Smooth muscle cell (in vitro differentiated cells): ENCODE results near the gene CEBPB. TPM values are rescaled to one million over a fixed set of nuclear protein-coding genes. Genes with fewer than 3 reads are reported as not detected.

Experiments used
- DNase-seq: peaks from one replicate; lab custom pipeline; 2025; ENCODE audit not compliant: unreplicated experiment; lab: John Stamatoyannopoulos, UW
- H2AFZ ChIP-seq: fragments of 200-600 bp; sonication (generic); 2 replicates; pipeline ENCODE4 v1.6.0; 2016; ENCODE audit warnings: antibody characterized with exemption, low read depth, mild to moderate bottlenecking
- H3F3A ChIP-seq: fragments of 200-600 bp; sonication (generic); 2 replicates; pipeline ENCODE4 v1.6.0; 2017; ENCODE audit warnings: antibody characterized with exemption, low read depth
- H3K27ac ChIP-seq: fragments of 200-600 bp; sonication (generic); 2 replicates; pipeline ENCODE4 v1.5.1; 2016; ENCODE audit warnings: low read depth, mild to moderate bottlenecking
- H3K27me3 ChIP-seq: fragments of 200-600 bp; sonication (generic); 2 replicates; pipeline ENCODE4 v1.6.1; 2016; ENCODE audit warnings: low read depth, mild to moderate bottlenecking
- H3K36me3 ChIP-seq: fragments of 200-600 bp; sonication (generic); 2 replicates; pipeline ENCODE4 v1.5.1; 2016; ENCODE audit warnings: low read depth
- H3K4me1 ChIP-seq: fragments of 200-600 bp; sonication (generic); 2 replicates; pipeline ENCODE4 v1.5.1; 2016; ENCODE audit warnings: low read depth
- H3K4me2 ChIP-seq: fragments of 200-600 bp; sonication (generic); 2 replicates; pipeline ENCODE4 v1.6.0; 2016; ENCODE audit warnings: mild to moderate bottlenecking
- H3K4me3 ChIP-seq: fragments of 200-600 bp; sonication (generic); 2 replicates; pipeline ENCODE4 v1.5.1; 2016; ENCODE audit warnings: mild to moderate bottlenecking
- H3K79me2 ChIP-seq: fragments of 200-600 bp; sonication (generic); 2 replicates; pipeline ENCODE4 v1.6.0; 2016; ENCODE audit warnings: low read depth, mild to moderate bottlenecking
- H3K9ac ChIP-seq: fragments of 200-600 bp; sonication (generic); 2 replicates; pipeline ENCODE4 v1.6.0; 2016; ENCODE audit warnings: low read depth
- H3K9me3 ChIP-seq: fragments of 200-600 bp; sonication (generic); replicated peaks from 2 replicates; pipeline ENCODE4 v1.5.1; 2016; ENCODE audit warnings: low read depth
- H4K20me1 ChIP-seq: fragments of 200-600 bp; sonication (generic); 2 replicates; pipeline ENCODE4 v1.6.0; 2016; ENCODE audit warnings: low read depth
- WGBS: methylation state at CpG from one replicate; pipeline ENCODE4 v1.1.7; 2016; ENCODE audit warnings: low lambda C conversion rate; 5-methylcytosine and 5-hydroxymethylcytosine counted together
- polyA plus RNA-seq: library from polyadenylated mRNA; unstranded; fragments of >200 nt; fragmentation: Nextera tagmentation; extraction: Ambion mirVana; gene quantifications from 2 replicates; pipeline ENCODE4 v1.2.1, GENCODE V29; 2016
- total RNA-seq: library from RNA; depleted of rRNA; stranded (reverse); fragments of >200 nt; gene quantifications from 2 replicates; pipeline ENCODE4 v1.2.3, GENCODE V29; 2014
- TF ChIP-seq, protein P1 (sequence below): fragments of 200-600 bp; sonication (generic); IDR thresholded peaks from 2 replicates; pipeline ENCODE4 v1.5.1; 2017; ENCODE audit warnings: borderline replicate concordance, mild to moderate bottlenecking, antibody characterized with exemption; ENCODE audit not compliant: insufficient read depth, poor library complexity, severe bottlenecking

The CEBPB gene
- total and polyA plus RNA-seq, 2 experiments from 2014 or later, result 38.0 to 117 TPM

DNA sequence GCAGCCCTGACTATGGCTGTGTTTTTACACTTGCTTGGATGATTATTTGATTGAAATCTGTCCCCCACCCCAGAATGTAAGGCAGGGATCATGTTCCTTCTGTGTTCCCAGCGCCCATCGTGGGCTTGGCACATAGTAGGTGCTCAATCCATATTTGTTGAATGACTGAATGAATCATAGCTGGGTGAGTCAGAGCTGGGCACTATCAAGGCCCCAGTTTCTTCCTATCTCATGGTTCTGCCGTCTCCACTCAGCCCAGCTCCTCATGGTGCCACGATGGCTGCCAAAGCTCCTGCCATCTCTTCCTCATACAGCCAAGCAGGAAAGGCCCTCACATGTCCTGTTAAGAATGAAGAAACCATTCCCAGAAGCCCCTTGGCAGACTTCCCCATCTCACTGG is 29.0 kb downstream of the CEBPB start:
- H2AFZ ChIP-seq, result no peak overlapping the region
- no peaks in the 10 kb centered on the region for H3K36me3 ChIP-seq
- no peaks in the 10 kb centered on the region for H3F3A ChIP-seq
- no peak overlapping the region for H3K27ac ChIP-seq
- TF ChIP-seq, protein P1, sequence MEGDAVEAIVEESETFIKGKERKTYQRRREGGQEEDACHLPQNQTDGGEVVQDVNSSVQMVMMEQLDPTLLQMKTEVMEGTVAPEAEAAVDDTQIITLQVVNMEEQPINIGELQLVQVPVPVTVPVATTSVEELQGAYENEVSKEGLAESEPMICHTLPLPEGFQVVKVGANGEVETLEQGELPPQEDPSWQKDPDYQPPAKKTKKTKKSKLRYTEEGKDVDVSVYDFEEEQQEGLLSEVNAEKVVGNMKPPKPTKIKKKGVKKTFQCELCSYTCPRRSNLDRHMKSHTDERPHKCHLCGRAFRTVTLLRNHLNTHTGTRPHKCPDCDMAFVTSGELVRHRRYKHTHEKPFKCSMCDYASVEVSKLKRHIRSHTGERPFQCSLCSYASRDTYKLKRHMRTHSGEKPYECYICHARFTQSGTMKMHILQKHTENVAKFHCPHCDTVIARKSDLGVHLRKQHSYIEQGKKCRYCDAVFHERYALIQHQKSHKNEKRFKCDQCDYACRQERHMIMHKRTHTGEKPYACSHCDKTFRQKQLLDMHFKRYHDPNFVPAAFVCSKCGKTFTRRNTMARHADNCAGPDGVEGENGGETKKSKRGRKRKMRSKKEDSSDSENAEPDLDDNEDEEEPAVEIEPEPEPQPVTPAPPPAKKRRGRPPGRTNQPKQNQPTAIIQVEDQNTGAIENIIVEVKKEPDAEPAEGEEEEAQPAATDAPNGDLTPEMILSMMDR, result no peak
- H3K79me2 ChIP-seq, result no peaks in the 10 kb centered on the region
- peaks cover 5% of the 10 kb centered on the region for H3K4me1 ChIP-seq
- no peak overlapping the region for H3K9ac ChIP-seq
- no peaks in the 10 kb centered on the region for H4K20me1 ChIP-seq
- H3K4me2 ChIP-seq, result no peak overlapping the region
- H3K27me3 ChIP-seq, result no peaks in the 10 kb centered on the region
- no peak overlapping the region for H3K4me3 ChIP-seq
- DNase-seq, result no peak
- 92% methylated on average over 4 of the region's 4 CpGs for WGBS
- no peaks in the 10 kb centered on the region for H3K9me3 ChIP-seq

DNA sequence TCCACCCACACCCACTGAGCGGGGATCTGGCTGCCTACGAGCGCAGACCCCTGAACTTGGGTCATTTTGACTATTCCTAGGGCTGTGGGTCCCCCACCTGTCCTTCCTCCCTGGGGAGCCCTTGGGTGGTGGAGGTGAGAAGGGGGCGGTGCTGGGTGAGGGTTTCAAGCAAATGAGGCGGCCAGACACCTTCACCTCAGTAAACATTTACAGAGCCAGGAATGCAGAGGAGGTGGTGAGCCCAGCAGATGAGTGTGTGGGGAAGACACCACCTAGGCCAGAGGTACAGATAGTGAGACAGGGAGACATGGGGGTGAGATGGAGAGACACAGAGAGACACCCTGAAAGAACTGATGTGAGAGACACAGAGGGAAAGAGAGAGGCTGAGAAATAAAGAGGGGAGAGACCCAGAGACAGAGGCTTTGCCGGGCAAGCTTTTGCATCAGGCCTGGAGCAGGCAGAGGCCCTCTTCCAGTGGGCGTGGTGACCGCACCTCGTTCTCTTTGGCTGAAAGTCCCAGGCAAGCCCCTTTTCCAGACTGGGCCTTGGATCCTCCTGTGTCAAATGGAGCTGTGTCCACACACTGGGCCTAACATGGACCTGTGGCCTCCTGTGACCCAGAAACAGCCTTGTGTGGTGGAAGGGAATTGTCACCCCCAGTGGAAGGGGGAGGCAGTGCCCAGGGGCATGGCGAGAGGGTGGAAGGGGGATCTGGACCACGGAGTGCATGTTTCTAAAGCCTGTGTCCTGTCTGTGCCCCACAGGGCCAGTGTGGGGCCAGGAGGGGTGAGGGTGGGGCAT is 29.7 kb downstream of the CEBPB start:
- H3K4me2 ChIP-seq, result no peak overlapping the region
- no peaks in the 10 kb centered on the region for H4K20me1 ChIP-seq
- H3F3A ChIP-seq, result peaks cover 3% of the 10 kb centered on the region
- no peak for DNase-seq
- no peaks in the 10 kb centered on the region for H3K9me3 ChIP-seq
- no peak overlapping the region for H3K9ac ChIP-seq
- peaks cover under 1% of the 10 kb centered on the region for H3K4me1 ChIP-seq
- H3K36me3 ChIP-seq, result no peaks in the 10 kb centered on the region
- no peak overlapping the region for H3K4me3 ChIP-seq
- no peak overlapping the region for H2AFZ ChIP-seq
- no peaks in the 10 kb centered on the region for H3K79me2 ChIP-seq
- H3K27me3 ChIP-seq, result no peaks in the 10 kb centered on the region
- H3K27ac ChIP-seq, result no peak overlapping the region
- 95% methylated on average over 11 of the region's 11 CpGs for WGBS
- TF ChIP-seq, protein P1, result no peak

DNA sequence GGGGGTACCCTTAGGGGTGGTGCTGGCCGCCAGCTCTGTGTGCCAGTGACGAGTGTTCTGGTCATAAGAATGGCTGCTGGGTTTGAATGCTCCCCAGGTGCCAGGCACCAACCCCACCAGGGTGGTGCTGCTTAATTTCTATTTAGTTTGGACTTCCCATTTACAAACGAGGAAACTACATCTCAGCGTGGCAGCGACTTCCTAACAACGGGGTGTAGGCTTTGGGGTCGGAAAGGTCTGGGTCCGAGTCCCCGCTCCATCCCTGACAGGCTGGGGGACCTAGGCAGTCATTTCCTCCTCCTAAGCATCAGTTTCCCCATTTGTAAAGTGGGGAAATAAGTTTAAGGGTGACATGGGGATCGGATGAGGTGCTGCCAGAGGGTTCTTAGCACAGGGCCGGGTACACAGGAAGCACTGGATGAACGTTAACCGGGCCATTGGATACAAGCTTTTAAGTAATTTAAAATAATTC is 30.3 kb downstream of the CEBPB start:
- no peaks in the 10 kb centered on the region for H4K20me1 ChIP-seq
- H3K27me3 ChIP-seq, result no peaks in the 10 kb centered on the region
- TF ChIP-seq, protein P1, result no peak
- no peaks in the 10 kb centered on the region for H3K9me3 ChIP-seq
- H3K27ac ChIP-seq, result no peak overlapping the region
- no peak overlapping the region for H3K4me3 ChIP-seq
- no peak overlapping the region for H3K9ac ChIP-seq
- no peaks in the 10 kb centered on the region for H3K36me3 ChIP-seq
- WGBS, result 95% methylated on average over 13 of the region's 13 CpGs
- H3F3A ChIP-seq, result peaks cover 3% of the 10 kb centered on the region
- no peak overlapping the region for H3K4me2 ChIP-seq
- no peak overlapping the region for H2AFZ ChIP-seq
- no peaks in the 10 kb centered on the region for H3K4me1 ChIP-seq
- no peak for DNase-seq
- H3K79me2 ChIP-seq, result no peaks in the 10 kb centered on the region
